Body of pancreas (tissue), 4 donors: Measurements from ENCODE around the gene SEL1L3. TPM values are rescaled to one million over a fixed set of nuclear protein-coding genes. Genes with fewer than 3 reads are reported as not detected.
A peak's percentile ranks its signal among the peaks of the same experiment; 100 is the strongest.

Experiments
- ATAC-seq: fragments of 150-250 bp; one replicate; pipeline ENCODE4 v1.9.1; 2016
- DNase-seq, 4 donors: peaks; one replicate each; pipeline ENCODE4 v3.0.0-alpha.2; 2019
- H3K27ac ChIP-seq, 4 donors: fragments of 200-600 bp; sonication (generic); 1 replicate in 3 of 4; 2 replicates in 1 of 4; pipeline versions ENCODE4 v1.5.1 to v1.6.1; 2016 to 2019; ENCODE audit warnings: mild to moderate bottlenecking in 1 of 4, mixed read lengths in 1 of 4, moderate library complexity in 1 of 4
- H3K27me3 ChIP-seq, 2 donors: fragments of 200-600 bp; sonication (generic); one replicate each; pipeline ENCODE4 v1.6.0; 2016; ENCODE audit warnings: mild to moderate bottlenecking in 1 of 2
- H3K36me3 ChIP-seq, 2 donors: fragments of 200-600 bp; sonication (generic); replicated peaks in 1 of 2; 2 replicates each; pipeline ENCODE4 v1.5.1; 2016; ENCODE audit warnings: low read depth in 2 of 2; ENCODE audit not compliant: insufficient read depth in 1 of 2
- H3K4me1 ChIP-seq: fragments of 200-600 bp; sonication (generic); one replicate; pipeline ENCODE4 v1.6.0; 2016
- H3K4me3 ChIP-seq, 2 donors: fragments of 200-600 bp; sonication (generic); 1 replicate in 1 of 2; 2 replicates in 1 of 2; pipeline ENCODE4 v1.5.1; 2016 to 2019
- H3K9me3 ChIP-seq, 3 donors: fragments of 200-600 bp; sonication (generic); 1 replicate in 2 of 3; 2 replicates in 1 of 3; pipeline ENCODE4 v1.5.1; 2016
- CTCF ChIP-seq, 7 experiments: fragments of 450-650 bp in 4 of 7; fragments of 200-600 bp in 3 of 7; sonication (generic) in 3 of 7; IDR thresholded peaks; one replicate each; pipeline ENCODE4 v1.5.1; 2016 to 2019; ENCODE audit warnings: antibody characterized with exemption in 7 of 7
- POLR2A ChIP-seq, 3 donors: fragments of 450-650 bp; IDR thresholded peaks; one replicate each; pipeline ENCODE4 v1.6.1; 2016; ENCODE audit warnings: antibody characterized with exemption in 3 of 3, mild to moderate bottlenecking in 2 of 3
- WGBS, 2 donors: methylation state at CpG; one replicate each; pipeline ENCODE4 v1.1.5; 2017; 5-methylcytosine and 5-hydroxymethylcytosine counted together
- intact Hi-C: fragments of 100-400 bp; cut with DNase I; formaldehyde crosslinking; loops from one replicate; pipeline ENCODE4 v1.15.1; 2023
- total RNA-seq, 2 donors: library from RNA; depleted of rRNA; stranded (reverse); fragments of >200 nt; gene quantifications; one replicate each; pipeline ENCODE4 v1.1.0, GENCODE V29; 2016

The SEL1L3 gene
- total RNA-seq, 2 donors from 2014 or later, result 32.3 to 64.1 TPM

DNA sequence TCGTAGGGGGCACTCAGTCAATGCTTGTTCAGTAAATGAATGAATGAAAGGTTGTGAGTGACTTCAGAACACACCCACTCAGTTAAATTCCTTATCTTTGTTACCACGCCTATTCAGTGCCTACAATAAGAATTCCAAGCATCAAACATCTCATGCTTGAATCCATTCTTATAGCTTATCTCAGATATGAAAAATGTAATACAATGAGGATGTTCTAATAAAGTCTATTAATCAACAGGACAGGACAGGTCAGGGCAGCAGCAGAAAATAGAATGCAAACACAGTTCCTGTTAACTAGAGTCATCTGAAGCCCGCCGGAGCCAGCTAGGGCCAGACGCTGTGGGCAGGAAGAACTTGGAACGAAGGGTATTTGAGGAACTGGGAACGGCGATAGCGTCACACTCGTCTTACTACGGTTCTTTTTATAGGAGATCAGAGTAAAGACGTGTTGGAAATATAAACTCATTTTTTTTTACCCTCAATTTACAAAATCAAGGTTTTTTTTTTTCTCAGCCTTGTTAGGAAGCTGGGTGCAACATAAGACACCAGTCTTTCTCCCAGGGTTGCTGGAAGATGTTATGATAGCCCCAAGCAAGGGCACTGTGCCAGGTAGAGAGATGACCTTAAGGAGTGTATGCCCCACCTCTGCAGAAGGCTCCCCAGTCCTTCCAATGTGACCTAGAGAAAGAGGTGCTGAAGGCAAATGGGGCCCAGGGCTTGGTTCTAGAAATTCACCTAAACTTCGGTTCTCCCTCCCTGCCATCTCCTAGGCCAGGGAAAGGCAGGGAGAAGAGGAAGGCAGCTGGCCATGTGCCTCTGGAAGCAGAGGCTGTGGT, 48.3 kb downstream of the SEL1L3 start:
- Histone ChIP-seq H3K9me3 (no peaks in the 10 kb centered on the region), H3K36me3 (peaks cover 0 to 3% of the 10 kb centered on the region in 2 donors), H3K4me1 (peaks cover 28% of the 10 kb centered on the region), H3K27me3 (no peaks in the 10 kb centered on the region), H3K27ac (peak overlapping the region; percentile 19 to 72 (median 52)), H3K4me3 (no peak overlapping the region)
- WGBS, 2 donors, result 72 to 77% methylated on average over 13 of the region's 13 CpGs
- TF ChIP-seq POLR2A (IDR thresholded peaks at IDR 0.05), result no peak
- no peak for TF ChIP-seq CTCF (IDR thresholded peaks at IDR 0.05)
- intact Hi-C loops, result no loop called here
- peak; percentile 16 for ATAC-seq
- peak in 1 of 4 donors; percentile 58 for DNase-seq

DNA sequence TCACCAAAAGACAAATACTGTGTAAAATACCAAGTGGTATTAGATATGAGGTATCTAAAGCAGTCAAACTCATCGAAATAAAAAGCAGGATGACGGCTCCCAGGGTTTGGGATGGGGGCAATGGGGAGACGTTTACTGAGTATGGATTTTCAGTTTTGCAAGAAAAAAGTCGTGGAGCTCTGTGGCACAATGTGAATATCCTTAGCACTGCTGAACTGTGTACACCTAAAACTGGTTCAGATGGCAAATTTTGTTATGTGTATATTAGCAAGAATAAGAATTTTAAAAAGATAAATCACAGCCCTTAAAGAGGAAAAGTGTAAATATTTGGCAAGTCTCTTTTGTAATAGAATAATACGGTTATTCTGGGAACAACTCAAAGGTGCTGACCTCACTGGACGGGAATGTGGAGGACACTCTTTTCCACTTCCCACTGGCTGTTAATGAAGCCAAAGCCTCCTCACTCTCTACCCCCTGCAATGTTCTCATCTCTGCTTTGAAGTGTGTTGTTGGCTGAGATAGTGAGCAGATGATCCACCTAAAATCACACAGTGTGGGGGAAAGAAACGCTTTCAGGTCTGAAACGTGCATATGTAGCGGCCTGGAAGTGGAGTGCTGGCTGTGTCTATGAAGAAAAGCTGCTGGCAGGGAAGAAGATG, 49.2 kb downstream of the SEL1L3 start:
- Histone ChIP-seq H3K27ac (peak overlapping the region; percentile 4 to 72 (median 52)), H3K9me3 (no peaks in the 10 kb centered on the region)

DNA sequence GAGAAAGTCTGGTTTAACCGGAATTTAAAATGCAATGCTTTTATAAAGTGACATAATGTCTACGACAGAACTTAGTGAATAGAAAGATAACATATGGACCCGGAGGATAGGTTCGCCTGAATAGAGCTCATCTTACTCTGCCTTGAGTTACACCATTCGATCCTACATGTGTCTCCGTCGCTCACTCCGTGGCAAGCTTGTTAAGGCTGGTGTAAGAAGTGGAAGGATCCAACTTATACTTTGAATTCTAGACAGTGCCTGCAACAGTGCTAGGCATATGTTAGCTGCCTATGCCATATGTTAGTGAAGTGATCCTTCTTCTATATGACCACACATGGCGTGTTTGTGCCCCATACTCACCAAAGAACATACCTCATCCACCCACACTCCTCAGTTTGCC, 50.9 kb downstream of the SEL1L3 start:
- DNase-seq (no peak), ATAC-seq (no peak)
- Histone ChIP-seq H3K4me1 (peaks cover 40% of the 10 kb centered on the region), H3K27me3 (no peaks in the 10 kb centered on the region), H3K4me3 (no peak overlapping the region), H3K36me3 (no peaks in the 10 kb centered on the region), H3K9me3 (no peaks in the 10 kb centered on the region), H3K27ac (peak overlapping the region in 3 of 4 donors; percentile 42 to 72 (median 70))
- WGBS, 2 donors, result 93% methylated on average over 9 of the region's 9 CpGs
- TF ChIP-seq POLR2A (IDR thresholded peaks at IDR 0.05) (no peak), CTCF (IDR thresholded peaks at IDR 0.05) (no peak)
- intact Hi-C loops, result no loop called here

More for the DNA sequence above, 49.2 kb downstream of the SEL1L3 start:
- Histone ChIP-seq H3K36me3 (peaks cover 0 to 3% of the 10 kb centered on the region in 2 donors), H3K4me1 (peaks cover 28% of the 10 kb centered on the region), H3K4me3 (no peak overlapping the region), H3K27me3 (no peaks in the 10 kb centered on the region)
- ATAC-seq (peak; percentile 74), DNase-seq (peak in 3 of 4 donors; percentile 28 to 44 (median 34))
- WGBS, 2 donors, result 47 to 62% methylated on average over 9 of the region's 9 CpGs
- TF ChIP-seq POLR2A (IDR thresholded peaks at IDR 0.05) (no peak), CTCF (IDR thresholded peaks at IDR 0.05) (no peak)
- intact Hi-C loops, result no loop called here

GRCh38 chr4:25811374-25811690, 51.5 kb downstream of the SEL1L3 start:
- Histone ChIP-seq H3K27ac (peak overlapping the region in 3 of 4 donors; percentile 42 to 50 (median 48)), H3K4me3 (no peak overlapping the region), H3K9me3 (no peaks in the 10 kb centered on the region), H3K4me1 (peaks cover 40% of the 10 kb centered on the region), H3K27me3 (no peaks in the 10 kb centered on the region), H3K36me3 (no peaks in the 10 kb centered on the region)
- DNase-seq, result no peak
- ATAC-seq, result no peak
- TF ChIP-seq CTCF (IDR thresholded peaks at IDR 0.05), result no peak
- TF ChIP-seq POLR2A (IDR thresholded peaks at IDR 0.05), result no peak
- intact Hi-C loops, result no loop called here
- 68 to 85% methylated on average over 4 of the region's 4 CpGs for WGBS, 2 donors
